ENCODE results near the gene SRGAP3. TPM values are rescaled to one million over a fixed set of nuclear protein-coding genes. Genes with fewer than 3 reads are reported as not detected.

The SRGAP3 gene
- total and polyA plus RNA-seq, 2 experiments from 2014 or later = 7.4 to 8.3 TPM

- no peak overlapping the region for H2AFZ ChIP-seq
- 89% methylated on average over 15 of the region's 15 CpGs for WGBS (ENCODE audit: low lambda C conversion rate, missing lambda C conversion rate)
- TF ChIP-seq EZH2 (IDR thresholded peaks at IDR 0.05; ENCODE audit: borderline replicate concordance) = no peak
- TF ChIP-seq EZH2phosphoT487 (IDR thresholded peaks at IDR 0.05; ENCODE audit: low read depth, severe bottlenecking, unreplicated experiment) = no peak
- no peak for TF ChIP-seq CTCF (IDR thresholded peaks at IDR 0.05; ENCODE audit: poor library complexity)
- H3K9me3 ChIP-seq (ENCODE audit: low read depth) = no peaks in the 10 kb centered on the region
- H3K4me2 ChIP-seq = no peak overlapping the region
- no peak overlapping the region for H3K4me3 ChIP-seq
- H3K27ac ChIP-seq = no peak overlapping the region
- H3K36me3 ChIP-seq (replicated peaks; ENCODE audit: insufficient read depth, low read depth) = no peaks in the 10 kb centered on the region
- H3K9me2 ChIP-seq (replicated peaks; ENCODE audit: insufficient read depth) = no peaks in the 10 kb centered on the region
- H4K20me1 ChIP-seq (ENCODE audit: insufficient read depth, poor library complexity, severe bottlenecking) = no peaks in the 10 kb centered on the region
- no peak for DNase-seq (ENCODE audit: low spot score)
- no peaks in the 10 kb centered on the region for H3K79me2 ChIP-seq
- H3K27me3 ChIP-seq = no peaks in the 10 kb centered on the region
- H3K4me1 ChIP-seq (ENCODE audit: insufficient read depth) = no peaks in the 10 kb centered on the region
Observed at GRCh38 chr3:9124730-9125129, 124.7 kb downstream of the SRGAP3 start.

- WGBS (ENCODE audit: low lambda C conversion rate, missing lambda C conversion rate) = 88% methylated on average over 4 of the region's 4 CpGs
- no peaks in the 10 kb centered on the region for H4K20me1 ChIP-seq (ENCODE audit: insufficient read depth, poor library complexity, severe bottlenecking)
- no peaks in the 10 kb centered on the region for H3K27me3 ChIP-seq
- H3K4me1 ChIP-seq (ENCODE audit: insufficient read depth) = no peaks in the 10 kb centered on the region
- no peak overlapping the region for H3K27ac ChIP-seq
- TF ChIP-seq EZH2phosphoT487 (IDR thresholded peaks at IDR 0.05; ENCODE audit: low read depth, severe bottlenecking, unreplicated experiment) (no peak), CTCF (IDR thresholded peaks at IDR 0.05; ENCODE audit: poor library complexity) (no peak), EZH2 (IDR thresholded peaks at IDR 0.05; ENCODE audit: borderline replicate concordance) (no peak)
- H3K4me3 ChIP-seq = no peak overlapping the region
- no peaks in the 10 kb centered on the region for H3K9me3 ChIP-seq (ENCODE audit: low read depth)
- H3K36me3 ChIP-seq (replicated peaks; ENCODE audit: insufficient read depth, low read depth) = no peaks in the 10 kb centered on the region
- no peak overlapping the region for H2AFZ ChIP-seq
- no peaks in the 10 kb centered on the region for H3K79me2 ChIP-seq
- H3K9me2 ChIP-seq (replicated peaks; ENCODE audit: insufficient read depth) = no peaks in the 10 kb centered on the region
- no peak for DNase-seq (ENCODE audit: low spot score)
- H3K4me2 ChIP-seq = no peak overlapping the region
Observed at GRCh38 chr3:9123840-9124239, 125.6 kb downstream of the SRGAP3 start.

GRCh38 chr3:9122732-9123364 is 126.6 kb downstream of the SRGAP3 start:
- Histone ChIP-seq H4K20me1 (ENCODE audit: insufficient read depth, poor library complexity, severe bottlenecking) (no peaks in the 10 kb centered on the region), H3K27me3 (no peaks in the 10 kb centered on the region), H3K79me2 (no peaks in the 10 kb centered on the region), H3K36me3 (replicated peaks; ENCODE audit: insufficient read depth, low read depth) (no peaks in the 10 kb centered on the region), H2AFZ (no peak overlapping the region), H3K4me1 (ENCODE audit: insufficient read depth) (no peaks in the 10 kb centered on the region), H3K9me3 (ENCODE audit: low read depth) (no peaks in the 10 kb centered on the region), H3K9me2 (replicated peaks; ENCODE audit: insufficient read depth) (no peaks in the 10 kb centered on the region), H3K4me2 (no peak overlapping the region), H3K27ac (no peak overlapping the region), H3K4me3 (no peak overlapping the region)
- 90% methylated on average over 7 of the region's 7 CpGs for WGBS (ENCODE audit: low lambda C conversion rate, missing lambda C conversion rate)
- no peak for DNase-seq (ENCODE audit: low spot score)
- TF ChIP-seq EZH2 (IDR thresholded peaks at IDR 0.05; ENCODE audit: borderline replicate concordance) = no peak
- TF ChIP-seq CTCF (IDR thresholded peaks at IDR 0.05; ENCODE audit: poor library complexity) = no peak
- no peak for TF ChIP-seq EZH2phosphoT487 (IDR thresholded peaks at IDR 0.05; ENCODE audit: low read depth, severe bottlenecking, unreplicated experiment)

Measured in hepatocyte (in vitro differentiated cells).